K562 (cell line): ENCODE measurements around the gene TBC1D17. TPM values are rescaled to one million over a fixed set of nuclear protein-coding genes. Genes with fewer than 3 reads are reported as not detected.

Experiments used
- BACH1 ChIP-seq: fragments of 200-800 bp; sonication (Bioruptor generic); IDR thresholded peaks from 2 replicates; pipeline ENCODE4 v1.6.1; 2016; ENCODE audit warnings: missing genetic modification characterization, missing compliant biosample characterization
- HDAC6 ChIP-seq: IDR thresholded peaks from 2 replicates; pipeline ENCODE4 v1.6.1; 2012; ENCODE audit warnings: low read depth, mild to moderate bottlenecking, control low read depth, inconsistent platforms, low read length, moderate library complexity
- KDM1A ChIP-seq, 2 experiments: fragments of 450-650 bp; IDR thresholded peaks; 2 replicates each; pipeline ENCODE4 v1.6.1; 2016; ENCODE audit warnings: mild to moderate bottlenecking in 2 of 2
- MTA3 ChIP-seq: fragments of 450-650 bp; formaldehyde crosslinking; IDR thresholded peaks from 2 replicates; pipeline ENCODE4 v1.6.1; 2017; ENCODE audit warnings: mild to moderate bottlenecking, borderline replicate concordance
- NCOA6 ChIP-seq: fragments of 450-650 bp; IDR thresholded peaks from 2 replicates; pipeline ENCODE4 v1.6.1; 2017; ENCODE audit warnings: mild to moderate bottlenecking
- POLR2G ChIP-seq: fragments of 200-400 bp; formaldehyde crosslinking; IDR thresholded peaks from 2 replicates; pipeline ENCODE4 v1.6.1; 2017; ENCODE audit warnings: low read depth, mild to moderate bottlenecking, antibody characterized with exemption, low read length, moderate library complexity
- RHOXF2B ChIP-seq: fragments of 250-450 bp; sonication (Bioruptor Pico); conservative IDR thresholded peaks from 2 replicates; pipeline ENCODE4 v1.5.1; 2021
- ZNF224 ChIP-seq: sonication (generic); formaldehyde crosslinking; IDR thresholded peaks from 2 replicates; pipeline ENCODE4 v1.8.0; 2022; ENCODE audit warnings: mild to moderate bottlenecking, missing genetic modification reagents
- polyA plus RNA-seq, 8 experiments: library from polyadenylated mRNA; depleted of rRNA in 4 of 8; stranded (reverse) in 5 of 8; unstranded in 3 of 8; fragments of >200 nt; fragmentation: Nextera tagmentation in 2 of 8; fragmentation: Illumina TruSeq in 1 of 8; extraction: Ambion mirVana in 2 of 8; extraction: Trizol in 1 of 8; gene quantifications; 2 replicates each; pipeline versions ENCODE4 v1.2.1 to v1.2.3, GENCODE V29; 2011 to 2014; ENCODE audit warnings: inconsistent platforms in 1 of 8, missing spikeins in 1 of 8
- total RNA-seq, 7 experiments: library from RNA; depleted of rRNA in 6 of 7; stranded (reverse); fragments of >200 nt in 6 of 7; fragmentation: Illumina TruSeq in 2 of 7; extraction: Trizol in 2 of 7; gene quantifications; 2 replicates each; pipeline versions ENCODE4 v1.2.1 to v1.2.3, GENCODE V29; 2011 to 2021; ENCODE audit warnings: low replicate concordance in 1 of 7
- TF ChIP-seq, protein P1 (sequence below): fragments of 450-650 bp; IDR thresholded peaks from 2 replicates; pipeline ENCODE4 v1.6.1; 2016; ENCODE audit warnings: mild to moderate bottlenecking, moderate library complexity
- TF ChIP-seq, protein P2 (sequence below): fragments of 200-800 bp; sonication (Bioruptor generic); IDR thresholded peaks from 2 replicates; pipeline ENCODE4 v1.6.1; 2017; ENCODE audit warnings: missing genetic modification characterization, missing compliant biosample characterization
- TF ChIP-seq, protein P3 (sequence below): fragments of 450-650 bp; formaldehyde crosslinking; IDR thresholded peaks from 2 replicates; pipeline ENCODE4 v1.4.0; 2020; ENCODE audit warnings: mild to moderate bottlenecking, moderate library complexity

TBC1D17 gene
- total and polyA plus RNA-seq, 9 of the 15 experiments (the other 6 are each of a cell fraction or from before 2014, with no cell fraction given), result 0.42 to 16.0 (median 3.8) TPM

DNA sequence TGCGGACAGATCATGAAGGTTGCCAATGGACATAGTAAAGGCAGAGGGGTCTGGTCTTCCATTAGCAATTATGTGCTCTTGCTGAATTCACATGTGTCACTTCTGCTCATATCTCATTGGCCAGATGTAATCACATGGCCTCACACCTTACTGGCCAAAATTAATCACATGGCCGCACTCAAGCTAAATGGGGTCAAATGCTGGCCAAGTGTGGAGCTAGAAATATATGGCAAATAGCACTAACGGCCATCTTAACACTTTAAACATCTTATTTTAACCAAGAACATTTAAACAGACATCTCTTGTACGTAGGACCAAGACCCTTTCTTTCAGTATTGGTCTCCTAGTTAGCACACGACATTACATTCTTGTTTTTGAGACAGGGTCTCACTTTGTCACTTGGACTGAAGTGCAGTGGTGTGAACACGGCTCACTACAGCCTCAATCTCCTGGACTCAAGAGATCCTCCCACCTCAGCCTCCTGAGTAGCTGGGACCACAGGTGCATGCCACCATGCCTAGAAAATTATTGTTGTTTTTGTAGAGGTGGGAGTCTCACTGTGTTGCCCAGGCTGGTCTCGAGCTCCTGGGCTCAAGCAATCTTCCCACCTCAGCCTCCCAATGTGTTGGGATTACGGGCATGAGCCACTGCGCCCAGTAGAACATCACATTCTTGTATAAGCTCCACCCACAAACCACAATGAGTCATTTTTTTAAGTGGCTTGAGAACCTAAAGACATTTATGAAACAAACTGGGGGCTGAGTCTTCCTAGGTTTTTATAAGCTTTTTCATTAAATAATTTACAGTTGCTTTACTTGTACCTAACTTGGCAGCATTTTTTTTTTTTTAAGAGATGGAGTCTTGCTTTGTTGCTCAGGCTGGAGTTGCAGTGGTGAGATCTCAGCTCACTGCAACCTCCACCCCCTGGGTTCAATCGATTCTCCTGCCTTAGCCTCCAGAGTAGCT, 29.5 kb upstream of the TBC1D17 start (continued):
- TF ChIP-seq MTA3 (no peak), RHOXF2B (CRISPR knock-in tag) (no peak), BACH1 (tag) (no peak), NCOA6 (no peak), KDM1A (IDR thresholded peaks at IDR 0.05) (peak in 1 of 2 experiments; percentile 36; a peak in 1 of 4 replicates), POLR2G (no peak), ZNF224 (CRISPR knock-in tag) (no peak), HDAC6 (no peak)
- TF ChIP-seq, protein P1, sequence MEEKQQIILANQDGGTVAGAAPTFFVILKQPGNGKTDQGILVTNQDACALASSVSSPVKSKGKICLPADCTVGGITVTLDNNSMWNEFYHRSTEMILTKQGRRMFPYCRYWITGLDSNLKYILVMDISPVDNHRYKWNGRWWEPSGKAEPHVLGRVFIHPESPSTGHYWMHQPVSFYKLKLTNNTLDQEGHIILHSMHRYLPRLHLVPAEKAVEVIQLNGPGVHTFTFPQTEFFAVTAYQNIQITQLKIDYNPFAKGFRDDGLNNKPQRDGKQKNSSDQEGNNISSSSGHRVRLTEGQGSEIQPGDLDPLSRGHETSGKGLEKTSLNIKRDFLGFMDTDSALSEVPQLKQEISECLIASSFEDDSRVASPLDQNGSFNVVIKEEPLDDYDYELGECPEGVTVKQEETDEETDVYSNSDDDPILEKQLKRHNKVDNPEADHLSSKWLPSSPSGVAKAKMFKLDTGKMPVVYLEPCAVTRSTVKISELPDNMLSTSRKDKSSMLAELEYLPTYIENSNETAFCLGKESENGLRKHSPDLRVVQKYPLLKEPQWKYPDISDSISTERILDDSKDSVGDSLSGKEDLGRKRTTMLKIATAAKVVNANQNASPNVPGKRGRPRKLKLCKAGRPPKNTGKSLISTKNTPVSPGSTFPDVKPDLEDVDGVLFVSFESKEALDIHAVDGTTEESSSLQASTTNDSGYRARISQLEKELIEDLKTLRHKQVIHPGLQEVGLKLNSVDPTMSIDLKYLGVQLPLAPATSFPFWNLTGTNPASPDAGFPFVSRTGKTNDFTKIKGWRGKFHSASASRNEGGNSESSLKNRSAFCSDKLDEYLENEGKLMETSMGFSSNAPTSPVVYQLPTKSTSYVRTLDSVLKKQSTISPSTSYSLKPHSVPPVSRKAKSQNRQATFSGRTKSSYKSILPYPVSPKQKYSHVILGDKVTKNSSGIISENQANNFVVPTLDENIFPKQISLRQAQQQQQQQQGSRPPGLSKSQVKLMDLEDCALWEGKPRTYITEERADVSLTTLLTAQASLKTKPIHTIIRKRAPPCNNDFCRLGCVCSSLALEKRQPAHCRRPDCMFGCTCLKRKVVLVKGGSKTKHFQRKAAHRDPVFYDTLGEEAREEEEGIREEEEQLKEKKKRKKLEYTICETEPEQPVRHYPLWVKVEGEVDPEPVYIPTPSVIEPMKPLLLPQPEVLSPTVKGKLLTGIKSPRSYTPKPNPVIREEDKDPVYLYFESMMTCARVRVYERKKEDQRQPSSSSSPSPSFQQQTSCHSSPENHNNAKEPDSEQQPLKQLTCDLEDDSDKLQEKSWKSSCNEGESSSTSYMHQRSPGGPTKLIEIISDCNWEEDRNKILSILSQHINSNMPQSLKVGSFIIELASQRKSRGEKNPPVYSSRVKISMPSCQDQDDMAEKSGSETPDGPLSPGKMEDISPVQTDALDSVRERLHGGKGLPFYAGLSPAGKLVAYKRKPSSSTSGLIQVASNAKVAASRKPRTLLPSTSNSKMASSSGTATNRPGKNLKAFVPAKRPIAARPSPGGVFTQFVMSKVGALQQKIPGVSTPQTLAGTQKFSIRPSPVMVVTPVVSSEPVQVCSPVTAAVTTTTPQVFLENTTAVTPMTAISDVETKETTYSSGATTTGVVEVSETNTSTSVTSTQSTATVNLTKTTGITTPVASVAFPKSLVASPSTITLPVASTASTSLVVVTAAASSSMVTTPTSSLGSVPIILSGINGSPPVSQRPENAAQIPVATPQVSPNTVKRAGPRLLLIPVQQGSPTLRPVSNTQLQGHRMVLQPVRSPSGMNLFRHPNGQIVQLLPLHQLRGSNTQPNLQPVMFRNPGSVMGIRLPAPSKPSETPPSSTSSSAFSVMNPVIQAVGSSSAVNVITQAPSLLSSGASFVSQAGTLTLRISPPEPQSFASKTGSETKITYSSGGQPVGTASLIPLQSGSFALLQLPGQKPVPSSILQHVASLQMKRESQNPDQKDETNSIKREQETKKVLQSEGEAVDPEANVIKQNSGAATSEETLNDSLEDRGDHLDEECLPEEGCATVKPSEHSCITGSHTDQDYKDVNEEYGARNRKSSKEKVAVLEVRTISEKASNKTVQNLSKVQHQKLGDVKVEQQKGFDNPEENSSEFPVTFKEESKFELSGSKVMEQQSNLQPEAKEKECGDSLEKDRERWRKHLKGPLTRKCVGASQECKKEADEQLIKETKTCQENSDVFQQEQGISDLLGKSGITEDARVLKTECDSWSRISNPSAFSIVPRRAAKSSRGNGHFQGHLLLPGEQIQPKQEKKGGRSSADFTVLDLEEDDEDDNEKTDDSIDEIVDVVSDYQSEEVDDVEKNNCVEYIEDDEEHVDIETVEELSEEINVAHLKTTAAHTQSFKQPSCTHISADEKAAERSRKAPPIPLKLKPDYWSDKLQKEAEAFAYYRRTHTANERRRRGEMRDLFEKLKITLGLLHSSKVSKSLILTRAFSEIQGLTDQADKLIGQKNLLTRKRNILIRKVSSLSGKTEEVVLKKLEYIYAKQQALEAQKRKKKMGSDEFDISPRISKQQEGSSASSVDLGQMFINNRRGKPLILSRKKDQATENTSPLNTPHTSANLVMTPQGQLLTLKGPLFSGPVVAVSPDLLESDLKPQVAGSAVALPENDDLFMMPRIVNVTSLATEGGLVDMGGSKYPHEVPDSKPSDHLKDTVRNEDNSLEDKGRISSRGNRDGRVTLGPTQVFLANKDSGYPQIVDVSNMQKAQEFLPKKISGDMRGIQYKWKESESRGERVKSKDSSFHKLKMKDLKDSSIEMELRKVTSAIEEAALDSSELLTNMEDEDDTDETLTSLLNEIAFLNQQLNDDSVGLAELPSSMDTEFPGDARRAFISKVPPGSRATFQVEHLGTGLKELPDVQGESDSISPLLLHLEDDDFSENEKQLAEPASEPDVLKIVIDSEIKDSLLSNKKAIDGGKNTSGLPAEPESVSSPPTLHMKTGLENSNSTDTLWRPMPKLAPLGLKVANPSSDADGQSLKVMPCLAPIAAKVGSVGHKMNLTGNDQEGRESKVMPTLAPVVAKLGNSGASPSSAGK, result peak; percentile 95
- TF ChIP-seq, protein P2, sequence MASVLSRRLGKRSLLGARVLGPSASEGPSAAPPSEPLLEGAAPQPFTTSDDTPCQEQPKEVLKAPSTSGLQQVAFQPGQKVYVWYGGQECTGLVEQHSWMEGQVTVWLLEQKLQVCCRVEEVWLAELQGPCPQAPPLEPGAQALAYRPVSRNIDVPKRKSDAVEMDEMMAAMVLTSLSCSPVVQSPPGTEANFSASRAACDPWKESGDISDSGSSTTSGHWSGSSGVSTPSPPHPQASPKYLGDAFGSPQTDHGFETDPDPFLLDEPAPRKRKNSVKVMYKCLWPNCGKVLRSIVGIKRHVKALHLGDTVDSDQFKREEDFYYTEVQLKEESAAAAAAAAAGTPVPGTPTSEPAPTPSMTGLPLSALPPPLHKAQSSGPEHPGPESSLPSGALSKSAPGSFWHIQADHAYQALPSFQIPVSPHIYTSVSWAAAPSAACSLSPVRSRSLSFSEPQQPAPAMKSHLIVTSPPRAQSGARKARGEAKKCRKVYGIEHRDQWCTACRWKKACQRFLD (CRISPR knock-in tag), result no peak
- TF ChIP-seq, protein P3, sequence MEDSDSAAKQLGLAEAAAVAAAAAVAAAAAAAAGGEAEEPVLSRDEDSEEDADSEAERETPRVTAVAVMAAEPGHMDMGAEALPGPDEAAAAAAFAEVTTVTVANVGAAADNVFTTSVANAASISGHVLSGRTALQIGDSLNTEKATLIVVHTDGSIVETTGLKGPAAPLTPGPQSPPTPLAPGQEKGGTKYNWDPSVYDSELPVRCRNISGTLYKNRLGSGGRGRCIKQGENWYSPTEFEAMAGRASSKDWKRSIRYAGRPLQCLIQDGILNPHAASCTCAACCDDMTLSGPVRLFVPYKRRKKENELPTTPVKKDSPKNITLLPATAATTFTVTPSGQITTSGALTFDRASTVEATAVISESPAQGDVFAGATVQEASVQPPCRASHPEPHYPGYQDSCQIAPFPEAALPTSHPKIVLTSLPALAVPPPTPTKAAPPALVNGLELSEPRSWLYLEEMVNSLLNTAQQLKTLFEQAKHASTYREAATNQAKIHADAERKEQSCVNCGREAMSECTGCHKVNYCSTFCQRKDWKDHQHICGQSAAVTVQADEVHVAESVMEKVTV, result no peak
